NCI-H1092 (cell line): ENCODE measurements around the gene XKR3.
"Not testable (repeated sequence)": the region's sequence is repeated elsewhere in the genome, so short reads cannot be mapped to it uniquely, and the experiment has no call there.

Source experiments
- DNase-seq: peaks from one replicate; lab custom pipeline; 2025; lab: John Stamatoyannopoulos, UW

Gene XKR3

DNA sequence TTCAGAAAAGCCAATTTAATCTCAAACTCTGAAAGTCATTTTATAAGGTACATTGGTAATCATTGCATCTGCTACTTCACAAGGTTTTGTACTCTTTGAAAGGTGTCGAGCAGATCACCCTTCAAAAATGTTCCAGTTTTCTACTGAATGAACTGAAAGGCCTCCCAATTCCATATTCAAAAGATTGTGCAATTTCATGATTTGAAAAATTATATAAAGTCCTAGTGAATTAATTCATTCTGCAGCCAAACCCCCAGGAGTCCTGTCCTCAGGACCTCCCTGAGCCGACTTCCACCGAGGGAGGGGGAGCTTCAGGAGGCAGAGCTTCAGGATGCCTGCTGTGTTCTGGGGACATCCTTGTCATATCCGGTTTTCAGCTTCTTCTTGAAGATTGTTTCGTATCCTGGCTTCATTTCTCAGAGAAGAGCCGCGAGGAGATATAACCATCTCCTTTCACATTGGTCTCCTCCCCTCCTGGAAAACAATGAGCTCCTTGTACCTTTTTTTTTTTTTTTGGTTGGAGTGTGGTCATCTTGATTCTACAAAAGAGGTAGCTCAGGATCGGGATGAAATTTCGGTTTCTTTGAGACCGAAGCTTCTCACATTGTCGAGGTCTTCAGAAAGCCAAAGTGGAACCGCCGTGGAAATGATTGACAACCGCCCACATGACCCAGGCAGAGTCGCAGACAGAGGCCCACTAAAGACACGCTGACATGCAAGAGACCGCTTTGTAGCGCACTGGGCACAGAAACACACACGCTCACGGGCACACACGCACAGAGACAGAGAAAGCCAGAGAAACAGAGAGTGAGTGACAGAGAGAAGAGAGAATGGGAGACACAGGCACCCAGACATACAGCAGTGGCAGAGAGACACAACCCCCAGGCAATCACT, 77.7 kb downstream of the XKR3 start:
- DNase-seq, result not testable (repeated sequence)

DNA sequence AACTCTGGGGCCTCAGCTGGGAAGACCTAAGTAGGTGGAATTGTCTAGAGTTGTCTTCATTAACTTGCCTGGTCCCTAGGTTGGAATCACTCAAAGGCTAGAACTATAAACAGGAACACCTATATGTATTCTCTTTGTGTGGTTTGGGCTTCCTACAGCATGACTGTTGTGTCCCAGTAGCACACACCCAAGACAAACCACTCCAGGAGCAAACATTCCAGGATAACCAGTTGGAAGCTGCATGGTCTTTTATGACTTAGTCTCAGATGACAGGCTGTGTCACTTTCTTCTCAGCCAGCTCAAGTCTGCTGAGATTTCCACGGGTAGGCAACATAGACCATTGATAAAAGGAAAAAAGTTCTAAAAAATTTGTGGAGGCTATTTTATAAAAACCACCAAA, 90.9 kb downstream of the XKR3 start:
- DNase-seq, result not testable (repeated sequence)
